OCI-LY1 (cell line): ENCODE data around the gene BMP7.
A peak's percentile ranks its signal among the peaks of the same experiment; 100 is the strongest.
"Not testable (repeated sequence)": the region's sequence is repeated elsewhere in the genome, so short reads cannot be mapped to it uniquely, and the experiment has no call there.

Source experiments
- H2AFZ ChIP-seq: fragments of 200-600 bp; sonication (generic), shearing (Covaris generic); 2 replicates; pipeline ENCODE4 v1.6.0; 2014; ENCODE audit warnings: antibody characterized with exemption, mild to moderate bottlenecking, low read length
- H3F3A ChIP-seq: fragments of 200-600 bp; sonication (generic), shearing (Covaris generic); 2 replicates; pipeline ENCODE4 v1.6.0; 2014; ENCODE audit warnings: mild to moderate bottlenecking, antibody characterized with exemption, low read length, moderate library complexity; ENCODE audit not compliant: insufficient read depth
- H3K27ac ChIP-seq: fragments of 200-600 bp; sonication (generic); 2 replicates; pipeline ENCODE4 v1.5.1; 2014; ENCODE audit warnings: low read length, mixed run types, mild to moderate bottlenecking, low read depth; ENCODE audit not compliant: poor library complexity, severe bottlenecking
- H3K27me3 ChIP-seq: fragments of 200-600 bp; sonication (generic); 2 replicates; pipeline ENCODE4 v1.6.0; 2014; ENCODE audit warnings: antibody characterized with exemption, mild to moderate bottlenecking, low read length, moderate library complexity; ENCODE audit not compliant: insufficient read depth
- H3K36me3 ChIP-seq: fragments of 200-600 bp; sonication (generic); 2 replicates; pipeline ENCODE4 v1.6.1; 2014; ENCODE audit warnings: mild to moderate bottlenecking, antibody characterized with exemption, low read length, moderate library complexity, mixed read lengths; ENCODE audit not compliant: insufficient read depth
- H3K4me1 ChIP-seq: fragments of 200-600 bp; sonication (generic); 2 replicates; pipeline ENCODE4 v1.5.1; 2014; ENCODE audit warnings: mild to moderate bottlenecking, low read length, moderate library complexity; ENCODE audit not compliant: insufficient read depth, severe bottlenecking
- H3K4me2 ChIP-seq: fragments of 200-600 bp; sonication (generic), shearing (Covaris generic); 2 replicates; pipeline ENCODE4 v1.6.1; 2014; ENCODE audit warnings: low read length
- H3K4me3 ChIP-seq: fragments of 200-600 bp; sonication (generic); 2 replicates; pipeline ENCODE4 v1.5.1; 2014; ENCODE audit warnings: low read length, low read depth, mild to moderate bottlenecking, mixed read lengths; ENCODE audit not compliant: poor library complexity, severe bottlenecking
- H3K79me2 ChIP-seq: fragments of 200-600 bp; shearing (Covaris generic); 2 replicates; pipeline ENCODE4 v1.6.1; 2016; ENCODE audit warnings: mixed run types, low read length, mixed read lengths; ENCODE audit not compliant: insufficient read depth
- H3K9ac ChIP-seq: fragments of 200-600 bp; sonication (generic), shearing (Covaris generic); 2 replicates; pipeline ENCODE4 v1.6.1; 2014; ENCODE audit warnings: mild to moderate bottlenecking, low read length, mixed read lengths
- H3K9me2 ChIP-seq: fragments of 200-600 bp; sonication (generic), shearing (Covaris generic); 2 replicates; pipeline ENCODE4 v1.6.1; 2014; ENCODE audit warnings: low read depth, mild to moderate bottlenecking, low read length, mixed read lengths
- H3K9me3 ChIP-seq: fragments of 200-600 bp; shearing (Covaris generic); 2 replicates; pipeline ENCODE4 v1.6.1; 2014; ENCODE audit warnings: low read length, mixed read lengths
- H4K20me1 ChIP-seq: fragments of 200-600 bp; sonication (generic), shearing (Covaris generic); 2 replicates; pipeline ENCODE4 v1.6.0; 2016; ENCODE audit warnings: mild to moderate bottlenecking, low read length; ENCODE audit not compliant: insufficient read depth
- CTCF ChIP-seq: fragments of 200-600 bp; sonication (generic), shearing (Covaris generic); IDR thresholded peaks from 2 replicates; pipeline ENCODE4 v1.5.1; 2017; ENCODE audit warnings: mild to moderate bottlenecking, antibody characterized with exemption, low read length, moderate library complexity, mixed read lengths
- EZH2 ChIP-seq: fragments of 200-600 bp; sonication (generic), shearing (Covaris generic); IDR thresholded peaks from 2 replicates; pipeline ENCODE4 v1.8.0; 2017; ENCODE audit warnings: borderline replicate concordance, mixed run types, mild to moderate bottlenecking, antibody characterized with exemption, low read length, moderate library complexity, mixed read lengths

BMP7 gene

GRCh38 chr20:57281900-57282299 is 15.5 kb upstream of the BMP7 start:
- Histone ChIP-seq H3K27ac (peak overlapping the region; percentile 99), H3K4me2 (peak overlapping the region; percentile 87), H3K79me2 (no peaks in the 10 kb centered on the region), H3K36me3 (no peaks in the 10 kb centered on the region), H3K4me3 (peak overlapping the region; percentile 55), H3F3A (peaks cover 8% of the 10 kb centered on the region; the same call in 1 of the 2 replicates), H3K4me1 (peaks cover 100% of the 10 kb centered on the region), H3K27me3 (no peaks in the 10 kb centered on the region), H4K20me1 (no peaks in the 10 kb centered on the region), H3K9me3 (no peaks in the 10 kb centered on the region), H2AFZ (no peak overlapping the region), H3K9me2 (no peaks in the 10 kb centered on the region), H3K9ac (peak overlapping the region; percentile 96)
- TF ChIP-seq EZH2: no peak
- TF ChIP-seq CTCF: no peak

- Histone ChIP-seq H3K27ac (peak overlapping the region; percentile 99), H3K36me3 (no peaks in the 10 kb centered on the region), H3K4me2 (peak overlapping the region; percentile 62), H3K27me3 (no peaks in the 10 kb centered on the region), H2AFZ (no peak overlapping the region), H3K9me3 (no peaks in the 10 kb centered on the region), H3K4me1 (peaks cover 100% of the 10 kb centered on the region), H3K79me2 (no peaks in the 10 kb centered on the region), H3K9ac (peak overlapping the region; percentile 48), H3K9me2 (no peaks in the 10 kb centered on the region), H3K4me3 (peak overlapping the region; percentile 23), H4K20me1 (no peaks in the 10 kb centered on the region), H3F3A (peaks cover 8% of the 10 kb centered on the region; the same call in 1 of the 2 replicates)
- no peak for TF ChIP-seq CTCF
Measured at GRCh38 chr20:57280221-57280620, 13.8 kb upstream of the BMP7 start.

- H3K27me3 ChIP-seq, H4K20me1 ChIP-seq, H3K9me3 ChIP-seq, H3K79me2 ChIP-seq, H3K36me3 ChIP-seq, H3F3A ChIP-seq, H3K9me2 ChIP-seq, H2AFZ ChIP-seq: not testable (repeated sequence)
- peak overlapping the region; percentile 99 for H3K27ac ChIP-seq
- peaks cover 100% of the 10 kb centered on the region for H3K4me1 ChIP-seq
- peak overlapping the region; percentile 23 for H3K4me3 ChIP-seq
- H3K4me2 ChIP-seq: peak overlapping the region; percentile 62
- peak overlapping the region; percentile 48; the same call in 1 of the 2 replicates for H3K9ac ChIP-seq
Measured at GRCh38 chr20:57279548-57279947, 13.1 kb upstream of the BMP7 start.

- Histone ChIP-seq H3K4me2 (peak overlapping the region; percentile 59), H3K36me3 (no peaks in the 10 kb centered on the region), H3K27me3 (no peaks in the 10 kb centered on the region), H3K9me2 (no peaks in the 10 kb centered on the region), H3K9me3 (no peaks in the 10 kb centered on the region), H4K20me1 (no peaks in the 10 kb centered on the region), H2AFZ (no peak overlapping the region), H3K4me3 (no peak overlapping the region), H3K4me1 (peaks cover 100% of the 10 kb centered on the region), H3K9ac (peak overlapping the region; percentile 64), H3K79me2 (no peaks in the 10 kb centered on the region), H3F3A (no peaks in the 10 kb centered on the region), H3K27ac (peak overlapping the region; percentile 99)
- TF ChIP-seq EZH2 (no peak), CTCF (no peak)
Measured at GRCh38 chr20:57278457-57278856, 12.0 kb upstream of the BMP7 start.
